ENCODE measurements around the gene CHST6.
A peak's percentile ranks its signal among the peaks of the same experiment; 100 is the strongest.

Gene CHST6

GRCh38 chr16:75488322-75488721, 6.9 kb downstream of the CHST6 start:
- Histone ChIP-seq H2AFZ (ENCODE audit: low read depth, low read length) (no peak overlapping the region), H4K91ac (ENCODE audit: low read length) (no peak overlapping the region)

GRCh38 chr16:75486676-75487313, 8.4 kb downstream of the CHST6 start:
- no peak overlapping the region for H3K4ac ChIP-seq (ENCODE audit: low read depth in 1 of 2, low read length in 2 of 2)
- H3K9ac ChIP-seq (ENCODE audit: low read length) = no peak overlapping the region
- H2AK5ac ChIP-seq (ENCODE audit: low read length, severe bottlenecking) = no peak overlapping the region
- H3K4me1 ChIP-seq (ENCODE audit: control insufficient read depth, insufficient read depth, low read depth, low read length) = peaks cover 4% of the 10 kb centered on the region
- H2AFZ ChIP-seq (ENCODE audit: low read depth, low read length) = no peak overlapping the region
- H3K23ac ChIP-seq (ENCODE audit: low read length in 2 of 2) = no peak overlapping the region
- H2BK15ac ChIP-seq (ENCODE audit: low read depth, poor library complexity, severe bottlenecking) = no peak overlapping the region
- H3K27ac ChIP-seq (ENCODE audit: low read length, poor library complexity, severe bottlenecking) = no peak overlapping the region
- no peak overlapping the region for H3K18ac ChIP-seq (ENCODE audit: low read depth in 1 of 2, low read length in 2 of 2)
- no peak for DNase-seq
- no peaks in the 10 kb centered on the region for H3K79me1 ChIP-seq (replicated peaks; ENCODE audit: low read length, poor library complexity, severe bottlenecking)
- no peak overlapping the region for H2BK12ac ChIP-seq (ENCODE audit: low read length in 2 of 2)
- H4K91ac ChIP-seq (ENCODE audit: low read length) = no peak overlapping the region
- H2BK5ac ChIP-seq (ENCODE audit: low read depth, low read length, poor library complexity, severe bottlenecking) = no peak overlapping the region
- no peak overlapping the region for H3K14ac ChIP-seq (ENCODE audit: low read length in 2 of 2)
- no peak overlapping the region for H3K4me3 ChIP-seq (ENCODE audit: insufficient read depth in 1 of 2, low read depth in 1 of 2, low read length in 2 of 2)
- H3K9me3 ChIP-seq (ENCODE audit: control insufficient read depth, low read length) = no peaks in the 10 kb centered on the region
- H3K27me3 ChIP-seq (ENCODE audit: control insufficient read depth in 1 of 2, insufficient read depth in 1 of 2, low read length in 2 of 2) = peaks cover 11 to 17% of the 10 kb centered on the region in 2 experiments
- no peaks in the 10 kb centered on the region for H3K36me3 ChIP-seq (ENCODE audit: control insufficient read depth in 1 of 2, insufficient read depth in 2 of 2, low read depth in 1 of 2, low read length in 2 of 2)
- H3K4me2 ChIP-seq (ENCODE audit: low read length, poor library complexity, severe bottlenecking) = no peak overlapping the region
- no peak overlapping the region for H2BK120ac ChIP-seq (ENCODE audit: low read depth, low read length)
- 100% methylated on average over 1 of the region's 2 CpGs for WGBS
- no peak overlapping the region for H4K8ac ChIP-seq (ENCODE audit: low read length)

More at GRCh38 chr16:75488322-75488721, 6.9 kb downstream of the CHST6 start:
- Histone ChIP-seq H3K18ac (ENCODE audit: low read depth in 1 of 2, low read length in 2 of 2) (no peak overlapping the region), H3K14ac (ENCODE audit: low read length in 2 of 2) (no peak overlapping the region), H3K27me3 (ENCODE audit: control insufficient read depth in 1 of 2, insufficient read depth in 1 of 2, low read length in 2 of 2) (peaks cover 22 to 27% of the 10 kb centered on the region in 2 experiments), H3K9me3 (ENCODE audit: control insufficient read depth, low read length) (no peaks in the 10 kb centered on the region), H3K4me1 (ENCODE audit: control insufficient read depth, insufficient read depth, low read depth, low read length) (peaks cover 6% of the 10 kb centered on the region), H3K9ac (ENCODE audit: low read length) (no peak overlapping the region), H2AK5ac (ENCODE audit: low read length, severe bottlenecking) (no peak overlapping the region), H4K8ac (ENCODE audit: low read length) (no peak overlapping the region), H2BK15ac (ENCODE audit: low read depth, poor library complexity, severe bottlenecking) (no peak overlapping the region), H3K27ac (ENCODE audit: low read length, poor library complexity, severe bottlenecking) (no peak overlapping the region), H3K79me1 (replicated peaks; ENCODE audit: low read length, poor library complexity, severe bottlenecking) (no peaks in the 10 kb centered on the region), H3K4ac (ENCODE audit: low read depth in 1 of 2, low read length in 2 of 2) (no peak overlapping the region), H3K36me3 (ENCODE audit: control insufficient read depth in 1 of 2, insufficient read depth in 2 of 2, low read depth in 1 of 2, low read length in 2 of 2) (no peaks in the 10 kb centered on the region), H2BK120ac (ENCODE audit: low read depth, low read length) (no peak overlapping the region), H2BK12ac (ENCODE audit: low read length in 2 of 2) (no peak overlapping the region), H3K4me3 (ENCODE audit: insufficient read depth in 1 of 2, low read depth in 1 of 2, low read length in 2 of 2) (no peak overlapping the region), H3K23ac (ENCODE audit: low read length in 2 of 2) (no peak overlapping the region), H3K4me2 (ENCODE audit: low read length, poor library complexity, severe bottlenecking) (no peak overlapping the region), H2BK5ac (ENCODE audit: low read depth, low read length, poor library complexity, severe bottlenecking) (no peak overlapping the region)
- WGBS = 98% methylated on average over 2 of the region's 2 CpGs
- DNase-seq = no peak

- DNase-seq = no peak
- H3K36me3 ChIP-seq (ENCODE audit: control insufficient read depth in 1 of 2, insufficient read depth in 2 of 2, low read depth in 1 of 2, low read length in 2 of 2) = no peaks in the 10 kb centered on the region
- no peak overlapping the region for H4K91ac ChIP-seq (ENCODE audit: low read length)
- H3K27me3 ChIP-seq (ENCODE audit: control insufficient read depth in 1 of 2, insufficient read depth in 1 of 2, low read length in 2 of 2) = peaks cover 9 to 22% of the 10 kb centered on the region in 2 experiments
- no peak overlapping the region for H2BK12ac ChIP-seq (ENCODE audit: low read length in 2 of 2)
- H3K4ac ChIP-seq (ENCODE audit: low read depth in 1 of 2, low read length in 2 of 2) = no peak overlapping the region
- H3K14ac ChIP-seq (ENCODE audit: low read length in 2 of 2) = no peak overlapping the region
- no peak overlapping the region for H3K18ac ChIP-seq (ENCODE audit: low read depth in 1 of 2, low read length in 2 of 2)
- H3K4me3 ChIP-seq (ENCODE audit: insufficient read depth in 1 of 2, low read depth in 1 of 2, low read length in 2 of 2) = no peak overlapping the region
- H3K23ac ChIP-seq (ENCODE audit: low read length in 2 of 2) = peak overlapping the region in 1 of 2 experiments; percentile 63
- no peaks in the 10 kb centered on the region for H3K9me3 ChIP-seq (ENCODE audit: control insufficient read depth, low read length)
- no peak overlapping the region for H2BK120ac ChIP-seq (ENCODE audit: low read depth, low read length)
- H3K4me1 ChIP-seq (ENCODE audit: control insufficient read depth, insufficient read depth, low read depth, low read length) = peaks cover 3% of the 10 kb centered on the region
- no peak overlapping the region for H2BK5ac ChIP-seq (ENCODE audit: low read depth, low read length, poor library complexity, severe bottlenecking)
- no peak overlapping the region for H3K4me2 ChIP-seq (ENCODE audit: low read length, poor library complexity, severe bottlenecking)
- H3K9ac ChIP-seq (ENCODE audit: low read length) = no peak overlapping the region
- no peak overlapping the region for H2AFZ ChIP-seq (ENCODE audit: low read depth, low read length)
- H3K79me1 ChIP-seq (replicated peaks; ENCODE audit: low read length, poor library complexity, severe bottlenecking) = no peaks in the 10 kb centered on the region
- H2BK15ac ChIP-seq (ENCODE audit: low read depth, poor library complexity, severe bottlenecking) = no peak overlapping the region
- no peak overlapping the region for H3K27ac ChIP-seq (ENCODE audit: low read length, poor library complexity, severe bottlenecking)
- 94% methylated on average over 9 of the region's 9 CpGs for WGBS
- no peak overlapping the region for H2AK5ac ChIP-seq (ENCODE audit: low read length, severe bottlenecking)
- H4K8ac ChIP-seq (ENCODE audit: low read length) = no peak overlapping the region
Measured at GRCh38 chr16:75486014-75486675, 9.1 kb downstream of the CHST6 start.

GRCh38 chr16:75485230-75486013, 9.8 kb downstream of the CHST6 start:
- Histone ChIP-seq H2BK120ac (ENCODE audit: low read depth, low read length) (no peak overlapping the region), H2BK5ac (ENCODE audit: low read depth, low read length, poor library complexity, severe bottlenecking) (no peak overlapping the region), H3K36me3 (ENCODE audit: control insufficient read depth in 1 of 2, insufficient read depth in 2 of 2, low read depth in 1 of 2, low read length in 2 of 2) (no peaks in the 10 kb centered on the region), H3K27me3 (ENCODE audit: control insufficient read depth in 1 of 2, insufficient read depth in 1 of 2, low read length in 2 of 2) (peaks cover 9 to 24% of the 10 kb centered on the region in 2 experiments), H3K18ac (ENCODE audit: low read depth in 1 of 2, low read length in 2 of 2) (no peak overlapping the region), H3K9me3 (ENCODE audit: control insufficient read depth, low read length) (no peaks in the 10 kb centered on the region), H4K8ac (ENCODE audit: low read length) (no peak overlapping the region), H3K4ac (ENCODE audit: low read depth in 1 of 2, low read length in 2 of 2) (no peak overlapping the region), H3K9ac (ENCODE audit: low read length) (no peak overlapping the region), H3K27ac (ENCODE audit: low read length, poor library complexity, severe bottlenecking) (no peak overlapping the region), H3K23ac (ENCODE audit: low read length in 2 of 2) (no peak overlapping the region), H2BK15ac (ENCODE audit: low read depth, poor library complexity, severe bottlenecking) (no peak overlapping the region), H2BK12ac (ENCODE audit: low read length in 2 of 2) (no peak overlapping the region), H3K4me3 (ENCODE audit: insufficient read depth in 1 of 2, low read depth in 1 of 2, low read length in 2 of 2) (no peak overlapping the region), H3K79me1 (replicated peaks; ENCODE audit: low read length, poor library complexity, severe bottlenecking) (no peaks in the 10 kb centered on the region), H2AFZ (ENCODE audit: low read depth, low read length) (no peak overlapping the region), H3K4me1 (ENCODE audit: control insufficient read depth, insufficient read depth, low read depth, low read length) (peaks cover 3% of the 10 kb centered on the region), H2AK5ac (ENCODE audit: low read length, severe bottlenecking) (no peak overlapping the region), H3K14ac (ENCODE audit: low read length in 2 of 2) (no peak overlapping the region), H4K91ac (ENCODE audit: low read length) (no peak overlapping the region), H3K4me2 (ENCODE audit: low read length, poor library complexity, severe bottlenecking) (no peak overlapping the region)
- WGBS = 91% methylated on average over 7 of the region's 7 CpGs
- no peak for DNase-seq

Measured in mesenchymal stem cell (in vitro differentiated cells and primary cell).